Keratinocyte (primary cell): ENCODE data around the gene MOAP1. TPM values are rescaled to one million over a fixed set of nuclear protein-coding genes. Genes with fewer than 3 reads are reported as not detected.

Experiments
- DNase-seq: peaks from one replicate; pipeline ENCODE4 v3.0.0-alpha.2; 2011; ENCODE audit warnings: low read depth, missing footprints, low spot score
- FAIRE-seq: peaks from 2 replicates; lab custom pipeline; 2011; peaks lifted over from hg19 to GRCh38; lab: Jason Lieb, UNC
- H2AFZ ChIP-seq: 2 replicates; pipeline ENCODE4 v1.6.0; 2012; ENCODE audit warnings: low read length, control low read depth, inconsistent platforms; ENCODE audit not compliant: control insufficient read depth
- H3K27ac ChIP-seq: 2 replicates; pipeline ENCODE4 v1.5.1; 2011; ENCODE audit warnings: low read length; ENCODE audit not compliant: control insufficient read depth, insufficient read depth
- H3K27me3 ChIP-seq: 3 replicates; pipeline ENCODE4 v1.6.0; 2011; ENCODE audit warnings: low read length; ENCODE audit not compliant: control insufficient read depth, insufficient read depth; ENCODE audit errors: extremely low read depth
- H3K36me3 ChIP-seq, 2 experiments: 2 replicates in 1 of 2; 3 replicates in 1 of 2; pipeline ENCODE4 v1.5.1; 2011; ENCODE audit warnings: low read length in 2 of 2, mild to moderate bottlenecking in 1 of 2; ENCODE audit not compliant: control insufficient read depth in 2 of 2, insufficient read depth in 2 of 2; ENCODE audit errors: extremely low read depth in 1 of 2
- H3K4me1 ChIP-seq: 3 replicates; pipeline ENCODE4 v1.5.1; 2011; ENCODE audit warnings: low read length; ENCODE audit not compliant: control insufficient read depth, insufficient read depth; ENCODE audit errors: extremely low read depth
- H3K4me2 ChIP-seq: 3 replicates; pipeline ENCODE4 v1.6.0; 2011; ENCODE audit warnings: low read depth, low read length; ENCODE audit not compliant: control insufficient read depth, insufficient read depth; ENCODE audit errors: extremely low read depth
- H3K4me3 ChIP-seq, 3 experiments: fragments of 200-600 bp in 1 of 3; sonication (generic) in 1 of 3; 2 replicates in 2 of 3; 3 replicates in 1 of 3; pipeline ENCODE4 v1.5.1; 2011 to 2016; ENCODE audit warnings: low read length in 3 of 3, mild to moderate bottlenecking in 3 of 3, control low read depth in 2 of 3, inconsistent platforms in 1 of 3, low read depth in 1 of 3, mixed read lengths in 1 of 3, mixed run types in 1 of 3, moderate library complexity in 1 of 3; ENCODE audit not compliant: control insufficient read depth in 2 of 3, insufficient read depth in 2 of 3; ENCODE audit errors: extremely low read depth in 1 of 3
- H3K79me2 ChIP-seq: 2 replicates; pipeline ENCODE4 v1.6.0; 2012; ENCODE audit warnings: low read length; ENCODE audit not compliant: control insufficient read depth, insufficient read depth
- H3K9ac ChIP-seq: 3 replicates; pipeline ENCODE4 v1.6.0; 2011; ENCODE audit warnings: low read length; ENCODE audit not compliant: control insufficient read depth, insufficient read depth; ENCODE audit errors: extremely low read depth
- H3K9me1 ChIP-seq: 3 replicates; pipeline ENCODE4 v1.6.0; 2011; ENCODE audit warnings: low read length; ENCODE audit not compliant: control insufficient read depth, insufficient read depth; ENCODE audit errors: extremely low read depth
- H3K9me3 ChIP-seq: 2 replicates; pipeline ENCODE4 v1.5.1; 2012; ENCODE audit warnings: low read depth, low read length; ENCODE audit not compliant: control insufficient read depth
- H4K20me1 ChIP-seq: 3 replicates; pipeline ENCODE4 v1.6.0; 2011; ENCODE audit warnings: low read length; ENCODE audit not compliant: control insufficient read depth, insufficient read depth; ENCODE audit errors: extremely low read depth
- EZH2 ChIP-seq: IDR thresholded peaks from one replicate; pipeline ENCODE4 v1.6.1; 2012; ENCODE audit warnings: inconsistent platforms, mild to moderate bottlenecking, low read length, moderate library complexity
- dilution Hi-C: fragments of 300-500 bp; cut with MboI; formaldehyde crosslinking; loops from one replicate; pipeline ENCODE4 v1.7.0; 2020; ENCODE audit warnings: low sequenced_read_pairs; ENCODE audit not compliant: extremely low pct_ligation_motif_present
- polyA plus RNA-seq, 5 experiments: library from polyadenylated mRNA; depleted of rRNA in 3 of 5; stranded (reverse) in 3 of 5; stranded (forward) in 1 of 5; unstranded in 1 of 5; fragments of >200 nt; gene quantifications; 1 replicate in 1 of 5; 2 replicates in 3 of 5; 3 replicates in 1 of 5; pipeline versions ENCODE4 v1.2.1 to v1.2.3, GENCODE V29; 2011 to 2012; ENCODE audit warnings: missing spikeins in 2 of 5, low read depth in 1 of 5, low replicate concordance in 1 of 5
- TF ChIP-seq, protein P1 (sequence below), 3 experiments: IDR thresholded peaks in 1 of 3; conservative IDR thresholded peaks in 1 of 3; optimal IDR thresholded peaks in 1 of 3; 2 replicates in 2 of 3; 3 replicates in 1 of 3; pipeline versions ENCODE3 to v1.5.1; 2011; ENCODE audit warnings: low read length in 3 of 3, mild to moderate bottlenecking in 3 of 3, moderate library complexity in 2 of 3, control low read depth in 1 of 3, inconsistent platforms in 1 of 3; ENCODE audit not compliant: insufficient read depth in 2 of 3; ENCODE audit errors: extremely low read depth in 1 of 3

The MOAP1 gene
- polyA plus RNA-seq, 1 donor (not counting 4 experiments of a cell fraction or from before 2014, with no cell fraction given) = 17.2 TPM

DNA sequence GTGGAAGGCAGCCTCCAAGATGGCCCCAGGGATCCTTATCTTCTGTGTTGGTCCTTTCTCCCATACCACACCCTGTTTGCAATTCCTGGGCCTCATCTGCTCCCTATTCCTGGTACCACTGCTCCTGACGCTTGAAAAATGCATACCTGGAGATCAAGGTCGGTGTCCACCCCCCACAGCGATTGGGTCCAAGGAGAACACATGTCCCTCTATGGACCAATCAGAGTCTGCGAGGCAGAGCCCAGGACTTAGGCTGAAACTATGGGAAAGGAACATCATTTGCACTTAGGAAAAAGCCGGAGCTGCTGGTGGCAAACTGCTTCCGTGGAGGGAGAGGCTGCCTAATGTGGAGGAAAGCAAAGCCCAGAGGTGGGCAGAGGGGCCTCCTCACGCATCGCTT, 35.7 kb downstream of the MOAP1 start:
- Histone ChIP-seq H3K4me3 (no peak overlapping the region), H3K4me2 (no peak overlapping the region), H3K27ac (no peak overlapping the region), H3K9me1 (no peaks in the 10 kb centered on the region), H3K27me3 (no peaks in the 10 kb centered on the region), H3K9ac (no peak overlapping the region), H2AFZ (no peak overlapping the region), H3K9me3 (no peaks in the 10 kb centered on the region), H3K36me3 (no peaks in the 10 kb centered on the region), H3K4me1 (peaks cover 15% of the 10 kb centered on the region), H4K20me1 (no peaks in the 10 kb centered on the region), H3K79me2 (no peaks in the 10 kb centered on the region)
- DNase-seq (no peak), FAIRE-seq (no peak)
- no peak for TF ChIP-seq EZH2
- TF ChIP-seq, protein P1, sequence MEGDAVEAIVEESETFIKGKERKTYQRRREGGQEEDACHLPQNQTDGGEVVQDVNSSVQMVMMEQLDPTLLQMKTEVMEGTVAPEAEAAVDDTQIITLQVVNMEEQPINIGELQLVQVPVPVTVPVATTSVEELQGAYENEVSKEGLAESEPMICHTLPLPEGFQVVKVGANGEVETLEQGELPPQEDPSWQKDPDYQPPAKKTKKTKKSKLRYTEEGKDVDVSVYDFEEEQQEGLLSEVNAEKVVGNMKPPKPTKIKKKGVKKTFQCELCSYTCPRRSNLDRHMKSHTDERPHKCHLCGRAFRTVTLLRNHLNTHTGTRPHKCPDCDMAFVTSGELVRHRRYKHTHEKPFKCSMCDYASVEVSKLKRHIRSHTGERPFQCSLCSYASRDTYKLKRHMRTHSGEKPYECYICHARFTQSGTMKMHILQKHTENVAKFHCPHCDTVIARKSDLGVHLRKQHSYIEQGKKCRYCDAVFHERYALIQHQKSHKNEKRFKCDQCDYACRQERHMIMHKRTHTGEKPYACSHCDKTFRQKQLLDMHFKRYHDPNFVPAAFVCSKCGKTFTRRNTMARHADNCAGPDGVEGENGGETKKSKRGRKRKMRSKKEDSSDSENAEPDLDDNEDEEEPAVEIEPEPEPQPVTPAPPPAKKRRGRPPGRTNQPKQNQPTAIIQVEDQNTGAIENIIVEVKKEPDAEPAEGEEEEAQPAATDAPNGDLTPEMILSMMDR (optimal IDR thresholded peaks at IDR 0.05 in 1 of 3, IDR thresholded peaks at IDR 0.05 in 1 of 3, conservative IDR thresholded peaks at IDR 0.05 in 1 of 3; ENCODE audit: extremely low read depth in 1 of 3, insufficient read depth in 2 of 3, low read length in 3 of 3) = no peak
- dilution Hi-C loops = no loop called here

DNA sequence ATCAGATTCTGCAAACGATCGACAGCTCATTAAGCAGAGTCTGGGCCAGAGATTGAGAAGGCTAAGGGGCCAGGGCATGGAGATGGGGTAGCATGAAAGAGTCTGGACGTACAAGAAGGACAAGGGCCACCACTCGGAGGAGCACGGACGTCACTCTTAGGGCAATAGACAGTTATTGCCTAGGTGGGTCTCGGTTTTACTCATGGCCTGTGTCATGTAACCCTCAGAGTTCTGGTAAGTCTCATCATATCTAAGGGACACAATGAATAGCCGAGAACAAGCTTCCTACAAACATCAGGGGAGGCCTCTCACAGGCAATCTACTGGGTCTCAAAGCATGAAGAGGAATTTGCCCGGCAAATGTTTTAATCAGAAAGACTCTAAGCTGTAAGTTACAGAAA, 38.6 kb downstream of the MOAP1 start:
- no peak overlapping the region for H3K27ac ChIP-seq
- TF ChIP-seq, protein P1 (optimal IDR thresholded peaks at IDR 0.05 in 1 of 3, IDR thresholded peaks at IDR 0.05 in 1 of 3, conservative IDR thresholded peaks at IDR 0.05 in 1 of 3; ENCODE audit: extremely low read depth in 1 of 3, insufficient read depth in 2 of 3, low read length in 3 of 3) = no peak
- no peak for TF ChIP-seq EZH2
- no peaks in the 10 kb centered on the region for H3K9me1 ChIP-seq
- peaks cover 12% of the 10 kb centered on the region for H3K4me1 ChIP-seq
- no peak overlapping the region for H3K4me3 ChIP-seq
- H2AFZ ChIP-seq = no peak overlapping the region
- H3K27me3 ChIP-seq = no peaks in the 10 kb centered on the region
- no peak overlapping the region for H3K4me2 ChIP-seq
- FAIRE-seq = no peak
- dilution Hi-C loops = no loop called here
- no peaks in the 10 kb centered on the region for H4K20me1 ChIP-seq
- no peak for DNase-seq
- H3K9ac ChIP-seq = no peak overlapping the region
- H3K9me3 ChIP-seq = no peaks in the 10 kb centered on the region
- H3K36me3 ChIP-seq = no peaks in the 10 kb centered on the region
- H3K79me2 ChIP-seq = no peaks in the 10 kb centered on the region
